HG03060 (cell line): ENCODE measurements around the gene CMTM8.

Source experiments
- ATAC-seq: cut with Tn5 transposase; IDR thresholded peaks from one replicate; pipeline ENCODE4 v1.9.1; 2021; ENCODE audit warnings: low read depth, moderate number of reproducible peaks; ENCODE audit not compliant: unreplicated experiment

Gene CMTM8

GRCh38 chr3:32401126-32401525 is 162.6 kb downstream of the CMTM8 start:
- no peak for ATAC-seq

- no peak for ATAC-seq
Measured at GRCh38 chr3:32401556-32402081, 163.1 kb downstream of the CMTM8 start.

GRCh38 chr3:32403663-32404062 is 165.2 kb downstream of the CMTM8 start:
- no peak for ATAC-seq

GRCh38 chr3:32404714-32405113 is 166.2 kb downstream of the CMTM8 start:
- ATAC-seq: no peak

- no peak for ATAC-seq
Measured at GRCh38 chr3:32405155-32405554, 166.7 kb downstream of the CMTM8 start.

GRCh38 chr3:32405711-32406323 is 167.3 kb downstream of the CMTM8 start:
- ATAC-seq: no peak

GRCh38 chr3:32406486-32407408 is 168.3 kb downstream of the CMTM8 start:
- no peak for ATAC-seq

- ATAC-seq: no peak
Measured at GRCh38 chr3:32410367-32411246, 172.1 kb downstream of the CMTM8 start.

GRCh38 chr3:32411442-32411841 is 173.0 kb downstream of the CMTM8 start:
- ATAC-seq: no peak

- ATAC-seq: no peak
Measured at GRCh38 chr3:32412887-32413286, 174.4 kb downstream of the CMTM8 start.

GRCh38 chr3:32413845-32414521 is 175.5 kb downstream of the CMTM8 start:
- ATAC-seq: no peak

GRCh38 chr3:32414522-32415202 is 176.2 kb downstream of the CMTM8 start:
- peak; percentile 49 for ATAC-seq

GRCh38 chr3:32419742-32420125 is 181.3 kb downstream of the CMTM8 start:
- no peak for ATAC-seq
